ENCODE measurements around the gene PLCH1.

GRCh38 chr3:155386919-155387318 is 358.0 kb downstream of the PLCH1 start:
- TF ChIP-seq, protein P1, sequence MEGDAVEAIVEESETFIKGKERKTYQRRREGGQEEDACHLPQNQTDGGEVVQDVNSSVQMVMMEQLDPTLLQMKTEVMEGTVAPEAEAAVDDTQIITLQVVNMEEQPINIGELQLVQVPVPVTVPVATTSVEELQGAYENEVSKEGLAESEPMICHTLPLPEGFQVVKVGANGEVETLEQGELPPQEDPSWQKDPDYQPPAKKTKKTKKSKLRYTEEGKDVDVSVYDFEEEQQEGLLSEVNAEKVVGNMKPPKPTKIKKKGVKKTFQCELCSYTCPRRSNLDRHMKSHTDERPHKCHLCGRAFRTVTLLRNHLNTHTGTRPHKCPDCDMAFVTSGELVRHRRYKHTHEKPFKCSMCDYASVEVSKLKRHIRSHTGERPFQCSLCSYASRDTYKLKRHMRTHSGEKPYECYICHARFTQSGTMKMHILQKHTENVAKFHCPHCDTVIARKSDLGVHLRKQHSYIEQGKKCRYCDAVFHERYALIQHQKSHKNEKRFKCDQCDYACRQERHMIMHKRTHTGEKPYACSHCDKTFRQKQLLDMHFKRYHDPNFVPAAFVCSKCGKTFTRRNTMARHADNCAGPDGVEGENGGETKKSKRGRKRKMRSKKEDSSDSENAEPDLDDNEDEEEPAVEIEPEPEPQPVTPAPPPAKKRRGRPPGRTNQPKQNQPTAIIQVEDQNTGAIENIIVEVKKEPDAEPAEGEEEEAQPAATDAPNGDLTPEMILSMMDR (IDR thresholded peaks at IDR 0.05): no peak
- TF ChIP-seq EP300 (IDR thresholded peaks at IDR 0.05): no peak

Data from ovary (tissue), 3 donors.